ENCODE data around the gene GALK1. TPM values are rescaled to one million over a fixed set of nuclear protein-coding genes. Genes with fewer than 3 reads are reported as not detected.

GALK1 gene
- total RNA-seq, 4 donors from 2014 or later, result 19.4 to 37.1 (median 35.6) TPM; not detected in 1

DNA sequence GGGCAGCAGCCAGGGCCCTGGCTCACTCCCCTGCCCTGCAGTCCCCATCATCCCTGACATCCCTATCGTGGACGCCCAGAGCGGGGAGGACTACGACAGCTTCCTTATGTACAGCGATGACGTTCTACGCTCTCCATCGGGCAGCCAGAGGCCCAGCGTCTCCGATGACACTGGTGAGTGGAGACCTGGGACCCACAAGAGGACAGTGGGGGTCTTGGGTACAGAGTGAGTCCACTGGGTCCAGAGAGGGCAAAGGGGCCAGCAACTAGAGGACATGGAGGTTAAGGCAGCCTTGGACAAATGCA lies 12.6 kb downstream of the GALK1 start:
- H3K36me3 ChIP-seq, result no peaks in the 10 kb centered on the region
- intact Hi-C loops (cut with DNase I; ENCODE audit: low total_unique reads), result no loop called here
- TF ChIP-seq, protein P1, sequence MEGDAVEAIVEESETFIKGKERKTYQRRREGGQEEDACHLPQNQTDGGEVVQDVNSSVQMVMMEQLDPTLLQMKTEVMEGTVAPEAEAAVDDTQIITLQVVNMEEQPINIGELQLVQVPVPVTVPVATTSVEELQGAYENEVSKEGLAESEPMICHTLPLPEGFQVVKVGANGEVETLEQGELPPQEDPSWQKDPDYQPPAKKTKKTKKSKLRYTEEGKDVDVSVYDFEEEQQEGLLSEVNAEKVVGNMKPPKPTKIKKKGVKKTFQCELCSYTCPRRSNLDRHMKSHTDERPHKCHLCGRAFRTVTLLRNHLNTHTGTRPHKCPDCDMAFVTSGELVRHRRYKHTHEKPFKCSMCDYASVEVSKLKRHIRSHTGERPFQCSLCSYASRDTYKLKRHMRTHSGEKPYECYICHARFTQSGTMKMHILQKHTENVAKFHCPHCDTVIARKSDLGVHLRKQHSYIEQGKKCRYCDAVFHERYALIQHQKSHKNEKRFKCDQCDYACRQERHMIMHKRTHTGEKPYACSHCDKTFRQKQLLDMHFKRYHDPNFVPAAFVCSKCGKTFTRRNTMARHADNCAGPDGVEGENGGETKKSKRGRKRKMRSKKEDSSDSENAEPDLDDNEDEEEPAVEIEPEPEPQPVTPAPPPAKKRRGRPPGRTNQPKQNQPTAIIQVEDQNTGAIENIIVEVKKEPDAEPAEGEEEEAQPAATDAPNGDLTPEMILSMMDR (IDR thresholded peaks at IDR 0.05), result no peak
- no peak for TF ChIP-seq POLR2A (IDR thresholded peaks at IDR 0.05)

DNA sequence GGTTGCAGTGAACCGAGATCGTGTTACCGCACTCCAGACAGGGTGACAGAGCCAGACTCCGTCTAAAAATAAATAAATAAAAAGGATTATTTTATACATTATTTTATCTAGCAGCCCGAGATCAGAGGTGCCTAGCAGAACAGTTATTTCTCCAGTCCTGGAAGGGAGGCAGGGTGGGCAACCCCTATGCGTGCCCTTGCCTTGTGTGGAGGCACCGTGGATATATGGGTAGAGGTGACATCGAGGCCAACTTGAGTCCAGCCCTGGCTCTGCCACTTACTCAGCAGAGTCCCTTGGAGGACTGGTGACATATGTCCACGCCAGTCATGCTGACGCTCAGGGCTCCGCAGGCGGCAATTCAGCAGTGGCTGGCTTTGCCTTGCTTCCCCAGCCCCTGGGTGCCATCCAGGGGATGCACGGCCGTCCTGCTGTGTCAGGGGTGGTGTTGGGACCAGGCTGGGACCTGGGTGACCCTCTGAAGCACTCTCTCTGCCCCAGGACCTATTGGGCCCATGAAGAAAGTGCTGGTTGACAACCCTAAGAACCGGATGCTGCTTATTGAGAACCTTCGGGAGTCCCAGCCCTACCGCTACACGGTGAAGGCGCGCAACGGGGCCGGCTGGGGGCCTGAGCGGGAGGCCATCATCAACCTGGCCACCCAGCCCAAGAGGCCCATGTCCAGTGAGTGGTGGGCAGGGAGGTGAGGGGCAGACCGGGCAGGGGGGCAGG lies 13.2 kb downstream of the GALK1 start:
- H3K4me3 ChIP-seq, result no peak overlapping the region
- DNase-seq, result no peak
- H3K27me3 ChIP-seq, result no peaks in the 10 kb centered on the region
- peaks cover 0 to 5% of the 10 kb centered on the region in 2 donors for H3K4me1 ChIP-seq
- H3K36me3 ChIP-seq, result no peaks in the 10 kb centered on the region
- intact Hi-C loops (cut with DNase I; ENCODE audit: low total_unique reads), result no loop called here
- no peaks in the 10 kb centered on the region for H3K9me3 ChIP-seq
- no peak for TF ChIP-seq POLR2A (IDR thresholded peaks at IDR 0.05)
- TF ChIP-seq, protein P1 (IDR thresholded peaks at IDR 0.05), result no peak
- H3K27ac ChIP-seq, result no peak overlapping the region

More for the DNA sequence above, 12.6 kb downstream of the GALK1 start:
- Histone ChIP-seq H3K9me3 (no peaks in the 10 kb centered on the region), H3K27ac (no peak overlapping the region), H3K4me1 (peaks cover 0 to 5% of the 10 kb centered on the region in 2 donors), H3K27me3 (no peaks in the 10 kb centered on the region), H3K4me3 (no peak overlapping the region)
- no peak for DNase-seq

DNA sequence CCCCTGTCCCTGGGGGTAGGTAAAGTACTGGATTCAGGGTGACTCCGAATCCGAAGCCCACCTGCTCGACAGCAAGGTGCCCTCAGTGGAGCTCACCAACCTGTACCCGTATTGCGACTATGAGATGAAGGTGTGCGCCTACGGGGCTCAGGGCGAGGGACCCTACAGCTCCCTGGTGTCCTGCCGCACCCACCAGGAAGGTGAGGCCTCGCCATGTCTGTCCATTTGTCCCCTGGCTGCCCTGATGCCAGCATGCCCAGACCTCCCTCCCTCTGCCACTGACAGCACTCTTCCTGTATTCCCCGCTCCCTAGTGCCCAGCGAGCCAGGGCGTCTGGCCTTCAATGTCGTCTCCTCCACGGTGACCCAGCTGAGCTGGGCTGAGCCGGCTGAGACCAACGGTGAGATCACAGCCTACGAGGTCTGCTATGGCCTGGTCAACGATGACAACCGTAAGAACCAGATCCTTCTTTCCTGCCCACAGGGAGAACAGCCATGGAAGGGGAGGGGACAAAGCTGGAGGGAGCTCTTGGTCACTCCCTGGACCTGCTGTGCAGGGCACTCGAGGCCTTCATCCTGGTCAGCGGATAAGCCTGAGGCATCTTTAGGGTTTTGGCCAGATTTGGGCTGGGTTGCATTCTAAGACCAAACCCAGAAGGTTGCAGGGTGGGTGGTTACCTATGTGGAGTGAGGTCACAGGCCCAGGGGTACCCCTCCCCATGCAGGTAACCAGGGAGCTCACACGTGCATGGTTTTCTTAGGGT lies 14.2 kb downstream of the GALK1 start:
- peaks cover 0 to 5% of the 10 kb centered on the region in 2 donors for H3K4me1 ChIP-seq
- TF ChIP-seq, protein P1 (IDR thresholded peaks at IDR 0.05), result no peak
- TF ChIP-seq POLR2A (IDR thresholded peaks at IDR 0.05), result no peak
- no peak overlapping the region for H3K27ac ChIP-seq
- no peaks in the 10 kb centered on the region for H3K9me3 ChIP-seq
- no peaks in the 10 kb centered on the region for H3K36me3 ChIP-seq
- H3K4me3 ChIP-seq, result no peak overlapping the region
- H3K27me3 ChIP-seq, result no peaks in the 10 kb centered on the region
- intact Hi-C loops (cut with DNase I; ENCODE audit: low total_unique reads), result no loop called here
- no peak for DNase-seq

DNA sequence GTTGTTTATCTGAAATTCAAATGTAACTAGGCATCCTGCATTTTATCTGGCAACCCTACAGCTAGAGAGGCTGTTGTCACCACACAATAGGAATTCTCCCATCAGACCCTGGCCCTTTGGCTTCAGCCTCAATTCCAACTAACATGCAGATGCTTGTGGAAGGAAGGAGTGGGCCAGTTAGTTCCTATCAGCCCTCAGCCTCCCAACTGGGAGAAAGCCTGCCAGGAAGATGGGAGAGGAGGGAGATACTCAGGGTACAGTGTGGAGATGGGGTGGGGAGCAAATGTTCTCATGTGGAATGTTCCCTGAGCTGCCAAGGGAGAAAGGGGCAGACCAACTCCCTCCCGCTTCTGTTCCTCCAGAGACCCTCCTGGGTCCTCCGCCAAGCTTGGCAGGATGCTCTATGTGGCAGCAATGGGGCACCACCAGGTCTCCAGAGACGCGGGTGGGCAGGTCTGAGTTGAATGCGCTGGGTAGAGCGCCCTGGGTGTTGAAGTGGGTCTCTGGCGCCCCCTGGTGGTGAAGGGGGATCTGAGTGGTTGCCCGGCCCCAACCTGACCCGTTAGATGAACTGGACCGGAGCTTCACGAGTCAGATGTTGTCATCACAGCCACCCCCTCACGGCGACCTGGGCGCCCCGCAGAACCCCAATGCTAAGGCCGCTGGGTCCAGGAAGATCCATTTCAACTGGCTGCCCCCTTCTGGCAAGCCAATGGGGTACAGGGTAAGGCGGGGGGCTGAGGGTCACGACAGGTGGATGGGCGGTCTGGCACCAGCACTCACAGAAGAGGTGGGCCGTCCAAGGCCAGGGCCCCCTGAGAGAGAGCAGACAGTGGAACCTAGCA lies 15.2 kb downstream of the GALK1 start:
- Histone ChIP-seq H3K4me1 (peaks cover 0 to 5% of the 10 kb centered on the region in 2 donors), H3K27ac (no peak overlapping the region), H3K36me3 (no peaks in the 10 kb centered on the region), H3K9me3 (no peaks in the 10 kb centered on the region), H3K27me3 (no peaks in the 10 kb centered on the region), H3K4me3 (no peak overlapping the region)
- intact Hi-C loops (cut with DNase I; ENCODE audit: low total_unique reads), result no loop called here
- TF ChIP-seq POLR2A (IDR thresholded peaks at IDR 0.05), result peak in 1 of 2 donors; percentile 11
- TF ChIP-seq, protein P1 (IDR thresholded peaks at IDR 0.05), result peak; percentile 85 to 97 (median 89)
- DNase-seq, result peak; percentile 85 to 88
